SHP77 treated with DMSO at 0.1 percent for 48 hours (cell line): Measurements from ENCODE around the gene CTNND2.
"Not testable (repeated sequence)": the region's sequence is repeated elsewhere in the genome, so short reads cannot be mapped to it uniquely, and the experiment has no call there.

Source experiments
- DNase-seq: peaks from one replicate; lab custom pipeline; 2025; lab: John Stamatoyannopoulos, UW

Gene CTNND2

DNA sequence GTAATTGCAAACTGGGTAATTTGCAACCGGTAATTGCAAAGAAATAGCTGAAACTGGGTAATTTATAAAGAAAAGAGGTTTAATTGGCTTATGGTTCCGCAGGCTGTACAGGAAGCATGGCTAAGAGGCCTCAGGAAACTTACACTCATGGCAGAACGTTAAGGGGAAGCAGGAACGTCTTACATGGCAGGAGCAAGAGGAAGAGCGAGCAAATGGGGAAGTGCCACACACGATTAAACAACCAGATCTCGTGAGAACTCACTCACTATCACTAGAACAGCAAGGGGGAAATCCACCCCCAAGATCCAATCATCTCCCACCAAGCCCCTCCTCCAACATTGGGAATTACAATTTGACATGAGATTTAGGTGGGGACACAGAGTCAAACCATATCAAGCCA is 590.6 kb downstream of the CTNND2 start:
- not testable (repeated sequence) for DNase-seq

DNA sequence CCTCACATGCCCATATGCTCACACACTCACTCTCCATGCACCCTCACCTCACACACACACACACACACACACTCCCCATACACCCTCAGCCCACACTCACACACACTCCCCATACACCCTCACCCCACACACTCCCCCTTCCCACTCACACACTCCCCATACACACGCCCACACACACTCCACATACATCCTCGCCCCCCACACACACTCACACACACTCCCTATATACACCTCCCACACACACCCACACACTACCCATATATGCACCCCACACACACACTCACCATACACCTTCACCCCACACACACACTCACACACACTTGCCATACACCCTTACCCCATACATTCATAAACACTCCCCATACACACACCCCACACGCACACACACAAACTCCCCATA is 592.5 kb downstream of the CTNND2 start:
- DNase-seq, result no peak

DNA sequence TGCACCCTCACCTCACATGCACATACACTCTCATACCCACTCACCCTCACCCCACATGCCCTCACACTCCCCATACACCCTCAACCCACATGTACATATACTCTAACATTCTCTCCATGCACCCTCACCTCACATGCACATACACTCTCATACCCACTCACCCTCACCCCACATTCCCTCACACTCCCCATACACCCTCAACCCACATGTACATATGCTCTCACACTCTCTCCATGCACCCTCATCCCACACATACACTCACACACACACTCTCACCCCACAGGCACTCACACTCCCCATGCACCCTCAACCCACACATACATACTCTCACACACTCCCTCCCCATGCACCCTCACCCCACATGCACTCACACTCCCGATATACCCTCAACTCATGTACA is 593.0 kb downstream of the CTNND2 start:
- DNase-seq, result no peak

DNA sequence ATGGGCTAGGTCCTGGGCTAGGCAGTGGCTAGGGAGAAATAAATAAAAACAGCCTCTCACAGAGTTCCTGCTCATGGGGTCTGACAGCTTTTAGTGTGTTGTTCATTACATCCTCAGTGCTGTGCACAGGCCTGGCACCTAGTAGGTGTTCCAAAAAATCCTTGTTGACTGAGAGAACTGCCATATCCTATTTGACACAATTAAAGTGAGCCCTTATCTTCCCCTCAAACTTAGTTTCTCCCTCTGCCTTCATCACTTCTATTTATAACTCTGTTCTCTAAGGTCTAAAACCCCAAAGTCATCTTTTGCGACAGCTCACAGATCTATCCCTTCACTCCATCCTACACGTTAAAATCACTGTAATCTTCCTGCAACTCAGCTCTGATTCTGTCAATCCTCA is 594.1 kb downstream of the CTNND2 start:
- DNase-seq, result no peak

GRCh38 chr5:11306365-11306764 is 597.9 kb downstream of the CTNND2 start:
- DNase-seq, result no peak

DNA sequence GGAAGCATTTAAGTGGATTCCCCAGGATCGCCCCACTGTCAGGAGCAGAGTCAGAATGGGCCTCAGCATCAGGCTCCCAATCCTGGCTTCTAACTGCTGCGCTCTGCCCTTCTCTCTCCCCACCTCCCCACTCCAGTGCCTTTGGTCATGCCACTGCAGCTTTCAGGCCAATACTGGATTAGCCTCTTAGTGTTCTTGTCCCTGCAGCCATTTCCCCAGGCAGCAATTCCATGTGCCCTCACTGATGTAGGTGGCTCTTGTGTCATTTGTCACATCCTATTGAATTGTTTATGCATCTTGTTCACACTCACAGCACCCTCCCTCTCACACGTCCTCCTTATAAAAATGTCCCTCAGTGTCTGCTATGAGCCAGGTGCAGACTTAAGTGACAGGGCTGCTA is 599.0 kb downstream of the CTNND2 start:
- DNase-seq, result no peak

- DNase-seq, result no peak
Observed at GRCh38 chr5:11304641-11305040, 599.6 kb downstream of the CTNND2 start.

DNA sequence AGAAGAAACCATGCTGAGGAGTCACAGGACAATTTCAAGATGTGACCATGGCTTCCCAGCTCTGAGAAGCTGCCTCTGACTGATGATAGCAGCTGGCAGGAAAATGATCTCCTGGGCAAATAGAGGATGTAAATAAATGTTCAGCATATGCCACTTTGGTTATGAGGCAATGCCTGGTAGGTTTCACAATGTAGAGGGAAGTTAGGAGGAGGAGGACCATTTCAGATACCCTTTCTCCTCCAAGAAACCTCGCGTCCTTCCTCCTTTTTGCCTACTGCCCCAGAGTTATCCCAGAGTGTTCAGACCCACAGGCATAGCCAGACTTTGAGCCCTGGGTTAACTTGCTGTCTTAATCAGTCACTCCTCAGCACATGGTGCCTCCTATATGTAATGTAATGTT is 601.6 kb downstream of the CTNND2 start:
- DNase-seq, result no peak

DNA sequence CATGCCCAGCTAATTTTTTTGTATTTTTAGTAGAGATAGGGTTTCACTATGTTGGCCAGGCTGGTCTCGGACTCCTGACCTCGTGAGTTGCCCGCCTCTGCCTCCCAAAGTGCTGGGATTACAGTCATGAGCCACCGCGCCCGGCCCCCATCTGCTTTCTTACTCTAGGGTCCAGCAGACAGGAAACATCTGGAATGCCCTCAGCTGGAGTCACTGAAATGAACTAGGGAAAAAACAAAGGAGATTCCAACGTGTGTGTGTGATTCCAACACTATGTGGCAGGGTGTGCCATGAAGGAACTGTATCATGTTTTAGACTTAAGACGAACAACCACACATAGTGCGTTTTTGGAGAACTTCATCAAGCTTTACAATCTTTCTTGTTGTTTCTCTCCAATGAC is 603.1 kb downstream of the CTNND2 start:
- DNase-seq, result no peak

- no peak for DNase-seq
Observed at GRCh38 chr5:11300736-11301135, 603.5 kb downstream of the CTNND2 start.

- DNase-seq, result no peak
Observed at GRCh38 chr5:11298877-11299276, 605.4 kb downstream of the CTNND2 start.

GRCh38 chr5:11293523-11293922 is 610.7 kb downstream of the CTNND2 start:
- DNase-seq, result no peak

GRCh38 chr5:11292648-11293356 is 611.4 kb downstream of the CTNND2 start:
- DNase-seq, result no peak

DNA sequence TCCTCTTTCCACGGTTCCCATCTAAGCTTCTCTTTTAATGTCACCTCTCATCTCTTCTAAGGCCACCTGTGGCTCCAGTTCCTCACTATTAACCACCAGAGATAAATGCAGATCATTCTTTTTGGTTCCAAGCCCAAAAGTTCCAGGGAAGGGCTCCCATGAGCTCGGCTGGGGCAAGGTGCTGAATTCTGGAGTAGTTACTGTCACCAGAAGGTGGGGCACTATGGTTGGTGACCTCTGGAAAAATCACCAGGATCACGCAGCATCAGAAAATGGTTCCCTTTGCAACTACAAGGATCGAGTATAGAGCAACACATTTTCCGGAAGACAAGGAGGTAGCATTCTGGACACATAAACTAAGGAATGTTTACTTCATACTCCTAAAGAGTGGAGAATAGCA is 614.5 kb downstream of the CTNND2 start:
- DNase-seq, result no peak

- no peak for DNase-seq
Observed at GRCh38 chr5:11289208-11289607, 615.0 kb downstream of the CTNND2 start.

DNA sequence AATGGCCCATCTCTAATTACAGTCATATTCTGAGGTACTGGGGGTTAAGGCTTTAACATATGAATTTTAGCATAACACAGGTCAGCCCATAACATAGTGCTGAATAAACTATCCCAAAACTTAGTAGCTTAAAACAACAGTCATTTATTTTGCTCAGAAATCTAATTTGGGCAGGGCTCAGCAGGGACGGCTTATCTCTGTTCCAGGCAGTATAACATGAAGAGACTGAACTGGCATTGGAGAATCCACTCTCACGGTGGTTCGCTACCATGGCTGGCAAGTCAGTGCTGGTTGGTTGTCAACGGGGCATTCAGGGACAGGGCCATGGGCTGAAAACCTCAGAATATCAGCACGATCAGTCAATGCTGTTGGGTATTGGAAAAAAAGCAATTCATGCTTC is 622.4 kb downstream of the CTNND2 start:
- no peak for DNase-seq

DNA sequence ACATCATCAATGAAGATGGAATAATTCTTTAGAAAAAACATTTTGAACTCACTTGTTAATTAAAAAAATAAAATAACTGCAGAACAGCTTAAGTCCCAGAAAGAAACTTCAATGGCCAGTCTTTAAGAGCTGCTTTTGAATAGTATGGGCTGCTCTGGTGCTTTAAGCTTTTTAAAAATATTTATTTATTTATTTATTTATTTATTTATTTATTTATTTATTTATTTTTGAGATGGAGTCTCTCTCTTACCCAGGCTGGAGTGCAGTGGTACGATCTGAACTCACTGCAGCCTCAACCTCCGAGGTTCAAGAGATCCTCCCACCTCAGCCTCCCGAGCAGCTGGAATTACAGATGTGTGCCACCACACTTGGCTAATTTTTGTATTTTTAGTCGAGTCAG is 626.9 kb downstream of the CTNND2 start:
- DNase-seq, result no peak

DNA sequence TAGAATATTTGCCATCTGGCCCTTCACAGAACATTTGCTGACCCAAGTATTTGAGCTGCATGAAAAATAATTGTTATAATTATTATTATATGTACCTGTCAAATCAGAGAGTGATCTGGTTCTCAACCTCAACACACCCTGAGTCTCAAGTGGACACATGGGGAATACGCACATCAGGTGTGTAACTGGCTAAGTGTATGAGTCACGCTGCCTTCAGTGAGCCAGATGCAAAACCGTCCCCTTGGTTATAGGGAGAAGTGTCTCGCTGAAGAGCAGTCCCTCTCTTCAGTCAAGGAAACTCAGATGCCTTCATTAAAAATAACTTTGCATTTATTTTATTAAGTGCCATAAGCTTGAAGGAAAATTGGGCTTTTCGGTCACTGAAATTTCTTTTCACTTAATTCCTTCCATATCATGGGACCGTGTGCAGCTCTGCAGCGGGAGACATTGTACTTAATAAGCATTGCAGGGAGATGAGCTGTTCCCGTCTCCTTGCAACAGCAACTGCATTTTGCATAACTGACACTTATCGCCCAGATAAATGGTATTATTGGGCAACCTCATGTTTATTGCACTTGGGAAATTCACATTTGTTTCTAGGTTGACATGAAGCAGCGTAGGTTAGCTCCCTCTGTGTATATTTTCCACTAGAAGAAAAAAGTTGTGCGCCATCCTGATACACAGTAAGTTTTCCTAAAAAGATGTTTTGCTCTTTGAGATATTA is 630.9 kb downstream of the CTNND2 start:
- no peak for DNase-seq

- no peak for DNase-seq
Observed at GRCh38 chr5:11269515-11269914, 634.7 kb downstream of the CTNND2 start.

- peak; percentile 25 for DNase-seq
Observed at GRCh38 chr5:11268891-11269290, 635.4 kb downstream of the CTNND2 start.

- no peak for DNase-seq
Observed at GRCh38 chr5:11266331-11266730, 637.9 kb downstream of the CTNND2 start.

- no peak for DNase-seq
Observed at GRCh38 chr5:11261241-11261640, 643.0 kb downstream of the CTNND2 start.

GRCh38 chr5:11258001-11258400 is 646.2 kb downstream of the CTNND2 start:
- DNase-seq, result no peak

DNA sequence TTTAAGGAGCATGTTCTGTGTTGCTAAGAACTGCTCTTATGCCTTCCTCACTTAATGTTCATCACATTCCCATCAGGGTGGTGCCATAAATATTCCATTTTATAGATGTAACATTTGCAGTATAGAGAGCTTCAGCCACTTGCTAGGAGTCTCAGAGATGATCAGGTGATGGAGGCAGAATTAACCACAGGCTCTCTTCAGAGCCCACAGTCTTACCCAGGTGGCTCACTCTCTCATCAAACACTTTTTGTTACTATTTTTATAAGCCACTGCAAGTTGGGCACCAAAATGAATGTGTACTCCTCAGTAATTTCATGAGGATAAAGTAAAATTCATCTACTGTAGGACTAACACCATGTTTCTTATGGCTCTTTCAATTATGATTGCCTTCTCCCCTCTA is 651.7 kb downstream of the CTNND2 start:
- no peak for DNase-seq
